CD4-positive, alpha-beta T cell treated with Interleukin-6 at 100 ng/mL for 8 hours (primary cell): ENCODE measurements around the gene FABP1.

Source experiments
- DNase-seq: peaks from one replicate; pipeline ENCODE4 v3.0.0-alpha.2; 2020; ENCODE audit warnings: mixed read lengths, low spot score

The FABP1 gene

GRCh38 chr2:88136817-88137216 lies 9.0 kb upstream of the FABP1 start:
- DNase-seq = no peak

- DNase-seq = no peak
Measured at GRCh38 chr2:88133875-88134274, 6.0 kb upstream of the FABP1 start.

GRCh38 chr2:88131999-88132368 lies 4.1 kb upstream of the FABP1 start:
- no peak for DNase-seq

GRCh38 chr2:88131201-88131998 lies 3.5 kb upstream of the FABP1 start:
- DNase-seq = no peak

GRCh38 chr2:88129313-88129959 lies 1.6 kb upstream of the FABP1 start:
- DNase-seq = no peak

- no peak for DNase-seq
Measured at GRCh38 chr2:88128654-88129312, 921 bp upstream of the FABP1 start.

GRCh38 chr2:88127638-88127887 lies 299 bp downstream of the FABP1 start:
- no peak for DNase-seq

- no peak for DNase-seq
Measured at GRCh38 chr2:88126772-88127637, 857 bp downstream of the FABP1 start.

- DNase-seq = no peak
Measured at GRCh38 chr2:88125924-88126771, 1.7 kb downstream of the FABP1 start.

- no peak for DNase-seq
Measured at GRCh38 chr2:88125344-88125923, 2.4 kb downstream of the FABP1 start.

- no peak for DNase-seq
Measured at GRCh38 chr2:88123975-88124917, 3.6 kb downstream of the FABP1 start.

GRCh38 chr2:88123164-88123974 lies 4.5 kb downstream of the FABP1 start:
- DNase-seq = no peak

GRCh38 chr2:88122141-88122884 lies 5.5 kb downstream of the FABP1 start:
- DNase-seq = no peak

GRCh38 chr2:88121678-88122077 lies 6.2 kb downstream of the FABP1 start:
- no peak for DNase-seq

GRCh38 chr2:88117973-88118372 lies 9.9 kb downstream of the FABP1 start:
- no peak for DNase-seq

GRCh38 chr2:88116669-88117432 lies 11.0 kb downstream of the FABP1 start:
- DNase-seq = no peak

GRCh38 chr2:88115825-88116518 lies 11.9 kb downstream of the FABP1 start:
- no peak for DNase-seq
